Uterus (tissue), 2 donors: ENCODE measurements around the gene ASIC2.

Experiments used
- CTCF ChIP-seq, 4 experiments: fragments of 200-600 bp in 2 of 4; fragments of 450-650 bp in 2 of 4; sonication (generic) in 2 of 4; IDR thresholded peaks; one replicate each; pipeline ENCODE4 v1.5.1; 2016 to 2019; ENCODE audit warnings: antibody characterized with exemption in 4 of 4, mild to moderate bottlenecking in 2 of 4, moderate library complexity in 1 of 4
- POLR2A ChIP-seq, 2 donors: fragments of 450-650 bp; IDR thresholded peaks; one replicate each; pipeline ENCODE4 v1.6.1; 2016; ENCODE audit warnings: antibody characterized with exemption in 2 of 2, mild to moderate bottlenecking in 1 of 2, moderate library complexity in 1 of 2

GRCh38 chr17:33019161-33019890 lies 273.8 kb downstream of the ASIC2 start:
- no peak for TF ChIP-seq CTCF (IDR thresholded peaks at IDR 0.05)
- no peak for TF ChIP-seq POLR2A (IDR thresholded peaks at IDR 0.05)
